Measurements from ENCODE around the gene RPL32. TPM values are rescaled to one million over a fixed set of nuclear protein-coding genes. Genes with fewer than 3 reads are reported as not detected.
"Not testable (repeated sequence)": the region's sequence is repeated elsewhere in the genome, so short reads cannot be mapped to it uniquely, and the experiment has no call there.

RPL32 gene
- total RNA-seq, 1 donor from 2014 or later, result 2,466 TPM

GRCh38 chr3:12868039-12869034, 27.0 kb upstream of the RPL32 start:
- peak; percentile 94 for DNase-seq (ENCODE audit: low spot score)

GRCh38 chr3:12866836-12867235, 25.5 kb upstream of the RPL32 start:
- DNase-seq (ENCODE audit: low spot score), result no peak

- no peak for DNase-seq (ENCODE audit: low spot score)
Measured at GRCh38 chr3:12865271-12865670, 23.9 kb upstream of the RPL32 start.

- no peak for DNase-seq (ENCODE audit: low spot score)
Measured at GRCh38 chr3:12862387-12862786, 21.0 kb upstream of the RPL32 start.

- no peak for DNase-seq (ENCODE audit: low spot score)
Measured at GRCh38 chr3:12861611-12862010, 20.2 kb upstream of the RPL32 start.

GRCh38 chr3:12859840-12860239, 18.5 kb upstream of the RPL32 start:
- no peak for DNase-seq (ENCODE audit: low spot score)

- DNase-seq (ENCODE audit: low spot score), result no peak
Measured at GRCh38 chr3:12856626-12857025, 15.3 kb upstream of the RPL32 start.

GRCh38 chr3:12854565-12854964, 13.2 kb upstream of the RPL32 start:
- DNase-seq (ENCODE audit: low spot score), result no peak

- not testable (repeated sequence) for DNase-seq (ENCODE audit: low spot score)
Measured at GRCh38 chr3:12853847-12854246, 12.5 kb upstream of the RPL32 start.

GRCh38 chr3:12852201-12852600, 10.8 kb upstream of the RPL32 start:
- DNase-seq (ENCODE audit: low spot score), result no peak

- DNase-seq (ENCODE audit: low spot score), result no peak
Measured at GRCh38 chr3:12845811-12846210, 4.4 kb upstream of the RPL32 start.

- no peak for DNase-seq (ENCODE audit: low spot score)
Measured at GRCh38 chr3:12842469-12842868, 1.1 kb upstream of the RPL32 start.

- no peak for DNase-seq (ENCODE audit: low spot score)
Measured at GRCh38 chr3:12841970-12842328, 584 bp upstream of the RPL32 start.

GRCh38 chr3:12840591-12841148, 695 bp downstream of the RPL32 start:
- no peak for DNase-seq (ENCODE audit: low spot score)

GRCh38 chr3:12840148-12840547, 1.2 kb downstream of the RPL32 start:
- DNase-seq (ENCODE audit: low spot score), result not testable (repeated sequence)

GRCh38 chr3:12839156-12839946, 2.0 kb downstream of the RPL32 start:
- no peak for DNase-seq (ENCODE audit: low spot score)

- DNase-seq (ENCODE audit: low spot score), result no peak
Measured at GRCh38 chr3:12838179-12838965, 3.0 kb downstream of the RPL32 start.

GRCh38 chr3:12837295-12837986, 3.9 kb downstream of the RPL32 start:
- DNase-seq (ENCODE audit: low spot score), result no peak

GRCh38 chr3:12835052-12835665, 6.2 kb downstream of the RPL32 start:
- no peak for DNase-seq (ENCODE audit: low spot score)

Measured in umbilical cord (tissue), 2 donors.